HG02852 (cell line): ENCODE data around the gene VSTM2B.

Experiments used
- ATAC-seq: cut with Tn5 transposase; IDR thresholded peaks from one replicate; pipeline ENCODE4 v1.9.1; 2021; ENCODE audit warnings: mild to moderate bottlenecking, moderate library complexity; ENCODE audit not compliant: unreplicated experiment

VSTM2B gene

GRCh38 chr19:29529646-29530539 lies 4.1 kb downstream of the VSTM2B start:
- ATAC-seq, result no peak

DNA sequence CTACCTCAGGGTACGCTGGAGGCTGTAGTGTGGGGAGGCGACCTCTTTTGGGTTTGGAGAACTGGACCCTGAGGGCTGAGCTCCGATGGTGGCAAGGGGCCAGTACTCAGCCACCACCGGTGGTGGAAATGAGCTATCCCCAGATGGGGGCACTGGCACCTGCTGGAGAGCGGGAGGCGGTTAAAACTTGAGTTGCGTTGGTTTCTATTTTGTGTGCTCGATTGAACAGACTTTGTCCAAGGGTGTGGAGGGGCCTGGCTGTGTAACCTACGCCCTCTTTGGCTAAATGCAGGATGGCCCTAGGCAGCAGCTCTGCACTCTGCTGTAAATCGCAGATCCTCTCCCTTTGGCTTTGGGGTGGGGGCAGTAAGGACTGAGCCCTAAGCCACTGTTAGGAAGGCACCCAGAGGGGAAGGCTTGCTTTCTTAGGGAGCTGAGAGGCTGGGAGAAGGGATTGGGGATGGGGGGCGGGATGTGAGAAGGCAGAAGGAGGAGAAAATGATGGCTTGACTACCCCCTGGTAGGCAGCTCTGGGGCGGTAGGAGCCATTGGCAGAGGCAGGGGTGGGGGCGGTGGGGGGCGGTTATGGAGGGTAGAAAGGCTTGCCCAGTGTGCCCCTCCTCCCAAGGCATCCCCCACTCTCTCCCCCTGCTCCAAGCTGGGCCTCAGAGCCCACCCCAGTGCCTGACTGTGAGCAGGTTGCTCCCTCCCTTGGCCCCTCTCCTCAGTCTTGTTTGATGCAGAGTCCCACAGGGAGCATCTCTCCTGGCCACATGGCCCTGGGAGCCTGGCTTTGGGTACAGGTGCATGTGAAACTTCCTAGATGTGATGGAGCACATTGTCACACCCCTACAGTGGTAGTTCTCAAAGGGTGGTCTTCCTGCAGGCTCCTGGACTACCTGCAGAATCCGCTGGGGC lies 5.0 kb downstream of the VSTM2B start:
- no peak for ATAC-seq

- no peak for ATAC-seq
Measured at GRCh38 chr19:29531458-29532025, 5.7 kb downstream of the VSTM2B start.

DNA sequence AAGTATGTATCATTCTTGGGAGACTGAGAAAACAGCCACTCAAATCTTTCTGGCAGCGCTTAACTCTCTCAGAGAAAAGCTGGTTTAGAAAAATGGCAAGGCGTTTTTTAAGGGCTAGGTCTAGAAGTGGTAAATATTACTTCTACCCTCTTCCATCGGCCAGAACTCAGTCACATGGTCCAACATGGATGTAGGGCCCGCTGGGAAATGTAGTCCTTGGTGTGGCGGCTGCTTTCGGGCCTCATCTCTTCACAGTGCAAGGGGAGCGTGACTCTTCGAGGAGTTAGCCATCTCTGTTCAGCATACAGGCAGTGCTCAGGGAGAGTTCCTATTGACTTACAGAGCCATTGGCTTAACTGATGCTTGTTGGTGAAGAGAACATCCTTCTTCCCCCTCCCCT lies 6.3 kb downstream of the VSTM2B start:
- no peak for ATAC-seq

DNA sequence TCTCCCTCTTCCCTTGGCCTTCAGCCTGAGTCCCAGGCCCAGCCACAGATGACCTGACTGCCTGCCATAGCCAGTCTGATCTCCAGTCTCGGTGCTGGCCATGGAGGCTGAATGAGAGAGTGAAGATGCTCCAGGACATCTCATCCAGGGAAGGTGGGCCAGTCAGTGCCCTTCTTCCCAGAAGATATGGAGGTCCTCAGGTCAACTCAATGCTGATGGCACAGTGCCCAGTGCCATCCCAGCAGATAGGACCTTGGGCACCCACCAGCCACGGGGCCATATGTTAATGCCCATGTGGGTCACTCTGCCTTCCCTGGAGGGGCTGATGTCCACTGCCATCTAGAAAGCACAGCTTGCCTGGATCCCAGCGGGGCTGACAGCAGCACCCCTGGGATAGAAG lies 7.2 kb downstream of the VSTM2B start:
- ATAC-seq, result no peak

DNA sequence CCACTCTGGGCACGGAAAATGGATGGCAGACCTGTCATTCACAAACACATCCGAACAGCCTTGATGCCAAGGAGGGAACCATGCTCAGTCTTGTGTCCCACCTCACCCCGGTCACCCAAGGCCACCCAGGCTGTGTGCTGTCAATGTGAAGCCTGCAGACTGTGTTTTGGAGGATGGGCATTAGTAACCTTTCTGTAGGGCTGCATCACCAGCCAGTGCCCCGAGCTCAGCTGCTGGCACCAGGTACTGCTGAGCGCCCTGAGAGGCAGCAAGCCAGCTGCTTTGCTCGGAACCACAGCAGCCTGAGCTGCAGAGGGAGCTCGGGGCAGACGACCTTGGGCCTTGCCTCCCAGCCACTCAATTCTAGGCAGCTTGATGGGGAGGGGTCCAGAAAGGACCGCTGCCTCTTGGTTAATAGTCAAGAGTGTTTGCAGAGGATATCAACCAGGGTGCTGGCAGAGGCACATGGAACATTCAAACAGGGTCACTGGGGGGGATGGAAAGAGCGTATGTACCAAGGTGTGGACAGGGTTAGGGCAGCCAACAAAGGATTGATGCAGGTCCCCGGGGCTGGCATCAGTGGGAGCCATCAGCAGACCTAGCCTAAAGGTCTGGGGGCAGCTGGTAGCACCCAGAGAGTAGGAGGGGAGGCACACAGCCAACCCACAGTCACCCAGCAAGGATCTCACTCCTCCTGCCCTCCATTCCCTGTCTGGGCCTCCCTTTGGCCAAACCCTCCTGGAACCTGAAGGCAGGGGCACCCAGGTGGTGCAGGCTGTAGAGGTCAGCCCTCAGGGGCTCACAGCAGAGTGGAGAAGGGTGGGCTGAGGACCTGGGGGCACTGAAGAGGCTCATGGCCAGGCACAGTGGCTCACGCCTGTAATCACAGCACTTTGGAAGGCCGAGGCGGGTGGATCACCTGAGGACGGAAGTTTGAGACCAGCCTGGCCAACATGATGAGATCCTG lies 8.1 kb downstream of the VSTM2B start:
- no peak for ATAC-seq

GRCh38 chr19:29535214-29535831 lies 9.5 kb downstream of the VSTM2B start:
- ATAC-seq, result no peak

DNA sequence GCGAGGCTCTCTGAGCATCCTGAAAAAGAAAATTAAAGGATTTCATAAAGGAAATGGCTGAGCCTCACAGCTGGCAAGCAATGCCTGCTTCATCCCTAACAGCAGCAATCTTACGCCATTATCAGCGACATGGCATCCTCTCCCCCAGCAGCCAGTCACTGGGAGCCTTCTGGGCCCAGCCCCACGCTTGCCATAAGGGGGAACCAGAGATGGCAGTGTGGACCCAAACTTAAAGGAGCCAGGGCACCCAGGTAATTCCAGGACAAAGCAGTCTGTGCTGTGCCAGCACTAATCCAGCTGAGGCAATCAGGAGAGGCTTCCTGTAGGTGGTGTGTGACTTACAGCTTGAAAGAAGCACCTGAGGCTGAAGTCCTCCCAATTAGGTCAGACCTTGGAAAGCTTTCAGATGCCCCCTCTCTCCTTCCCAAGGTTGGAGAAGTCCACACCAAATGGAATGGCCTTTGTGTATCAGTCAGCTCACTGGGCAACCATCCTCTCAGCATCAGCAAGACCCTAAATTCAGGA lies 10.3 kb downstream of the VSTM2B start:
- ATAC-seq, result no peak

GRCh38 chr19:29537181-29537580 lies 11.4 kb downstream of the VSTM2B start:
- no peak for ATAC-seq

DNA sequence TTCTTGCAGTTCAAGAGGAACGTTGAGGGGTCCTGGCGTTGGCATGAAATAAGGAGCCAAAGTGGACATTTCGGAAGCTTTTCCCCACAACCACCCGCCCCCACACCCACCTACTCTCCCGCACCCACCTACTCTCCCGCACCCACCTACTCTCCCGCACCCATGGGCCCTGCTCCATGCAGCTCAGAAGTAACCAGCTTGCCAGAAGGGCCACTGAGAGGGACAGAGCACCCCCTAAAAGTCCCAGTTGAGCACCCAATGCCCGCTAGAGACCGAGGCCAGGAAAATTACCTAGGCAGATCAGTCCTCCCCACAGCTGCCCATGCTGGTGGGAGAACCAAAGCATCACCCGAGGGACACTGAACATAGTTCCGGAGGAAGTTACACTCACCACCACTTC lies 11.8 kb downstream of the VSTM2B start:
- ATAC-seq, result no peak

DNA sequence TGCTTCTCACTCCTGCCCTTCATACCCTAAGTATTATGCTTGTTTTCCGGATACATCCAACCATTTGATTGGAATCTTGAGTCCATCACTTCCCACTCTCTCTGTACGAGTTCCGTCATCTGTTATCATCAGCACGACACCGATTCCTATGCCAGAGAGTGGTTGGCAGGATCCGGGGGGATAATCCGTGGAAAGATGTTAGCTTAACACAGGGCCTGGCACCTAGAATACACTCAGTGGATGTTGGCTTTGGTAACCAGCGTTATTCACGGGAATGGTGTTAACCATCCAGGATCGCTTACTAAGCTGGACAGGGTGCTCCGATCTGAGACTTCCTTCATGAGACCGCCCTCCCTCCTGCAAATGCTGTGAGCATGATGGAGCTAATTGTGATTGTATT lies 12.4 kb downstream of the VSTM2B start:
- no peak for ATAC-seq

- ATAC-seq, result no peak
Measured at GRCh38 chr19:29538651-29539050, 12.9 kb downstream of the VSTM2B start.

- no peak for ATAC-seq
Measured at GRCh38 chr19:29539131-29539530, 13.3 kb downstream of the VSTM2B start.

- no peak for ATAC-seq
Measured at GRCh38 chr19:29539670-29540069, 13.9 kb downstream of the VSTM2B start.

DNA sequence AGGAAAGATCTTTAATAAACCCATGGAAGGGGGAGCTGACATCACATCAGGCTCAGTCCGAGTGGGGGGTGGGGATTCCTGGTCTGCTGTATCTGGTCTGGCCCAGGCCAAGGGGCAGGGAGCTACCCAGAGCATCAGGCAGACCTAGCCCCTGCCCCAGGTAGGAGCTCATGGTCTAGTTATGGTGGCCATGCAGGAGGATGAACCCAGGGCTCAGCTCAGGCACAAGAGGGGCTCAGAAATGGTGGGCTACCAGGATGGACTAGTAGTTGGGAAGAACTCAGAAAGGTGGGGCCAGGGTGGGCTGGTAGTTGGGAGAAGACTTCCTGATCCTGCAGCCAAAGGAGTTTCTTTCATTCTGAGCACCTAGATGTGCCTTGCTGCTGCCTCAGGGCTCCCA lies 14.3 kb downstream of the VSTM2B start:
- no peak for ATAC-seq

DNA sequence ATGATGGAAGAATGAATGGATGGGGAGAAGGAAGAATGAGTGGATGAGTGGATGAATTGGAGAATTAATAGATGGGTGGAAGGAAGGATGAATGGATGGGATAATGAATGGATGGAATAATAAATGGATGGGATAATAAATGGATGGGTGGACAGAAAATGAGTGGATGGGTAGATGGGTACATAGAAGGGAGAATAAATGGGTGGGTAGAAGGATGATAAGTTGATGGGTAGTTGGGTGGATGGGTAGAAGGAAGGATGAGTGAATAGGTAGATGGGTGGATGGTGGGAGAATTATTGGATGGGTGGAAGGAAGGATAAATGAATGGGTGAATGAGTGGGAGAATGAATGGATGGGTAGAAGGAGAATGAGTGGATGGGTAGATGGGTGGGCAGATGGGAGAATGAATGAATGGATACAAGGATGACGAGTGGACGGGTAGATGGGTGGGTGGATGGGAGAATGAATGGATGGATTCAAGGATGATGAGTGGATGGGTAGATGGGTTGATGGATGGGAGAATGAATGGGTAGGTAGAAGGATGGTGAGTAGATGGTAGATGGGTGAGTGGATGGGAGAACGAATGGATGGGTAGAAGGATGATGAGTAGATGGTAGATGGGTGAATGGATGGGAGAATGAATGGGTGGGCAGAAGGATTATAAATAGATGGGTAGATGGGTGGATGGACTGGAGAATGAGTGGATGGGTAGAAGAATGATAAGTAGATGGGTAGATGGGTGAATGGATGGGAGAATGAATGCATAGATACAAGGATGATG lies 15.9 kb downstream of the VSTM2B start:
- ATAC-seq, result no peak

DNA sequence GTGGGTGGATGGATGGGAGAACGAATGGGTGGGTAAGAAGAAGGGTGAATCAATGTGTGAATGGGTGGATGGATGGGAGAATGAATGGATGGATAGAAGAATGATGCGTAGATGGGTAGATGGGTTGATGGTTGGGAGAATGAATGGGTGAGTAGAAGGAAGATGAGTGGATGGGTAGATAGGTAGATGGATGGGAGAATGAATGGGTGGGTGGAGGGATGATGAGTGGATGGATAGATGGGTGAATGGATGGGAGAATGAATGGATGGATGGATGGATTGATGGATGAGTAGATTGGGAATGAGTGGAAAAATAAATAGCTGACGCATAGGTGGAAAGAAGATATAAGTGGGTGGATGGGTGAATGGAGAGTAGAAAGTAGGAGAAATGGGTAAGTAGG lies 16.5 kb downstream of the VSTM2B start:
- ATAC-seq, result no peak

GRCh38 chr19:29542776-29543175 lies 17.0 kb downstream of the VSTM2B start:
- no peak for ATAC-seq

- no peak for ATAC-seq
Measured at GRCh38 chr19:29543381-29543780, 17.6 kb downstream of the VSTM2B start.
